Inflammatory macrophage treated with lipopolysaccharide for 1 hour (primary cell): Measurements from ENCODE around the gene COBLL1.

Experiments
- DNase-seq, 2 donors: peaks; one replicate each; pipeline ENCODE4 v3.0.0-alpha.2; 2020 to 2022

COBLL1 gene

DNA sequence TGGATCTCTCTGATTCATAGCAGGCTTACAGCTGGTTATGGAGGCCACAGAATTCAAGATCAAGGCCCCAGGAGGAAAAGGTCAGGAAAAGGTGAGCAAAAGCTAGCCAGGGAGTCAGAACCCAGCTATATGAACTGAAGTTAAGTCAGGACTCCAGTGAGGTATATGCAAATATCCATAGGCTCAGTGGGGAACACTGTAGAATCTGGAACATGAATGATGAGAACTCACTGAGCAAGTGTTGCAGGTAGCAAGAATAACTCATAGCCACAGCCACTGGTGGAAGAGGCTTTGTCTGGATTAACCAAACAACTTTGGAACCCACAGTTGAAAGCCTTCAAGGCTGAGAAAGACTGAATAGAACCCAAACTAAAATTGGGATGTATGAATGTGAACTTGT is 24.7 kb downstream of the COBLL1 start:
- no peak for DNase-seq

- DNase-seq = no peak
Measured at GRCh38 chr2:164816046-164816445, 25.6 kb downstream of the COBLL1 start.

DNA sequence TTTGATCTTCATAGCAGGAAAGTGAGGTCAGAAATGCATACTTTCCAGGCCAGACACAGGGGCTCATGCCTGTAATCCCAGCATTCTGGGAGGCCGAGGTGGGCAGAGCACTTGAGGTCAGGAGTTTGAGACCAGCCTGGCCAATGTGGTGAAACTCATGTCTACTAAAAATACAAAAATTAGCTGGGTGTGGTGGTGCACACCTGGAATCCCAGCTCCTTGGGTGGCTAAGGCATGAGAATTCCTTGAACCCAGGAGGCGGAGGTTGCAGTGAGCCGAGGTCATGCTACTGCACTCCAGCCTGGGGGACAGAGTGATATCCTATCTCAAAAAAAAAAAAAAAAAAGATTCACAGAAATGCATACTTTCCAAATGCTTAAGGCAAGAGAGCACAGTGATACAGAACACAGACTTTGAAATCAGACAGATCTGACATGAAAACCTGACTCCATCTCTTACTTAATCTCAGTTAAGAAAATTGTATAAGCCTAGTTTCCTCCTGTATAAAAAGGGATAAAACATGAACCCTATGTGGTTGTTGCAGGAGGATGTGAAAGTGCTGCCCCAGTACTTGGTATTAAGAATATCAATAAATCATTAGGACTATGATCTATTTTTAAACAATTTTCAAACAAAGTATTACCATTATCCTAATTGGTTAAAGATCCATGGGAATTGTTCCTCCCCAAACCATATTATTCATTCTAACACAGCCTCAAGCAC is 26.4 kb downstream of the COBLL1 start:
- no peak for DNase-seq

- no peak for DNase-seq
Measured at GRCh38 chr2:164813535-164813934, 28.1 kb downstream of the COBLL1 start.

DNA sequence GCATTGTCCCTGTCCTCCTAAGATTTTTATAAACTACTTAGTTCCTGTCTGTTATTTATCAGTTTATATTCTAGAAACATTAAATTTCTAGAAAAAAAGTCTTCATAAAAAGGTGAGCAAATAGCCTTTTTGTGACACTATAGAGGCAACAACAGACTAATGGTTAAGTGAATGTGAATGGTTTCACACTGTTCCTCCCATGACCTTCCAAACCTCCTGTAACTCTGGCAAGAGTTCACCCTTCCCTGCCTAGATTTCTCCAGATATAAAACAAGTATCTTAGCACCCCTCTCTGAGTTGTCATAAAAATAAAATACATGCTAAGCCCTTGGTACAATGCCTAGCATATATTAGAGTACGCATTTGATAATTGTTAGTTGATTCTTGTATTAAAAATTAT is 29.2 kb downstream of the COBLL1 start:
- DNase-seq = no peak

GRCh38 chr2:164811819-164812218 is 29.8 kb downstream of the COBLL1 start:
- DNase-seq = no peak

GRCh38 chr2:164810843-164811242 is 30.8 kb downstream of the COBLL1 start:
- DNase-seq = peak; percentile 67 to 69

DNA sequence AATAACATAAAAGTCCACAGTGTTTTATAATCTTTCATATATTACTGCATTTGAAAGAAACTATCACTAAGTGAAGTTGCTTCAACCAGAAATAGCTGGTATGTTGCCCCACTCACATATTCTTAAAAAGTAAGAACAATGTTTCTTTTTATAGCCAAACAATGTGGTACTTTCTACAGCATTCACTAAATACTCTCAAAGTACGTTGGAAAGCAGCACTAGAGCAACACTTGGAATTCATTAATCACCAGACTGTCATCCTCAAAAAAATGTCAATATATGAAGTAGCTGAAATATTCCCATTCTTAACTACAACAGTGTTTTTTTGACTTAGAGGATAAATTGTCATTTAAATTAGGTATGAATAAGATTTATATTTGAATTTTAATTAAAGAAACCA is 32.8 kb downstream of the COBLL1 start:
- no peak for DNase-seq

DNA sequence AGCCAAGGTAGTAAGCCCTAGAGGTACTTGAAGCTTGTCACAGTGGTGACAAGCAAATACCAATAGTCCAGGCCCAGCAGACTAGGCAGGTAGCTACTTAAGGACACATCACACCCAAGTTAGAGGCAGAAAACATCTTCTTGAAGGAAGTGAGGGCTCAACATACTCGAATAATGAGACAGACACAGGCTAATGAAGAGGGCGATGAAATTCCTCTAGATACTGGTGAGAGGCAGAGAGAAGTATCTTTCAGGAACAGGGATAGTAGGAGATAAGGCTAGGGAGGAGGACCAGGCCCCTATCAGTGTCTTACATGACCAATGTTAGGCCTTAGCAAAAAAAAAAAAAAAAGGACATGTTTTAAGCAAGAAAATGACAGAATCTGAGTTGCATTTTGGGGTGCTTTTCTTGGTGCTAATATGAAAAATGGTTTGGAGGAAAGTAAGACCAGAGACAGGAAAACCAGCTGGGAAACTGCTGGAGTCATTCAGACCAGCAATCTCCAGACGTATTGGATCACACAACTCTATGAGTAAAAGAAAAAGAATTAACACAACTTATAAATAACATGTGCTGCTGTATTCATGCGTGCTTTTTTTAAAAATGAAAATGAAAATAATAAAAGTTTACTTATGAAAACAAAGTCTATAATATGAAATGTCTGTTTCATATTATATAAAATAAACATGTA is 37.7 kb downstream of the COBLL1 start:
- DNase-seq = no peak

DNA sequence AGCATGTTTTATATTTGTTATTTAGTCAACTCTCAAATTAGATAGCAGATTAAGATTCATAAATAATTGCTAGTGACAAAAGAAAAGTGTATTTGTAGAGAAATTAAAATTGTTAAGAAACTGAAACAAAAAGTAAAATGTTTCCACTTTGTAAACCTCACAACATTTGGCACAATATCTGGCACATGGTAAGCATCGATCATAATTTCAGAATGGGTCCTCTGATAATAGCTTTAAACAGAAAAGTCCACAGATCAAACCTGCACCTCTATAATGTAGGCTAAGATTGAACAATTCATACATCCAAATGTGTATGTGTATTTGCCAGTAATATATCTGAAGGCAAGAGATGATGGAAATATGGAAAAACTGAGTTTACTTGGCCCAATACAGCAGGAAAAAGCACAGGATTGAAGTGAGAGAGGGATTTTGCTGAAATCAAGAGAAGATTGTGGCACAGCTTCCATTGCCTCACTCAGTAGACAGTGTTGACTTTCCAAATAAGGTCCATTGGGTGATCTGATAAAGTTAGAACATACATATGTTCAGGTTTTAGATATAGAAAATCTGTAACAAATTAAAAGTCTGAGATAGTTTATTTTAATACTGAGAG is 39.4 kb downstream of the COBLL1 start:
- DNase-seq = no peak

DNA sequence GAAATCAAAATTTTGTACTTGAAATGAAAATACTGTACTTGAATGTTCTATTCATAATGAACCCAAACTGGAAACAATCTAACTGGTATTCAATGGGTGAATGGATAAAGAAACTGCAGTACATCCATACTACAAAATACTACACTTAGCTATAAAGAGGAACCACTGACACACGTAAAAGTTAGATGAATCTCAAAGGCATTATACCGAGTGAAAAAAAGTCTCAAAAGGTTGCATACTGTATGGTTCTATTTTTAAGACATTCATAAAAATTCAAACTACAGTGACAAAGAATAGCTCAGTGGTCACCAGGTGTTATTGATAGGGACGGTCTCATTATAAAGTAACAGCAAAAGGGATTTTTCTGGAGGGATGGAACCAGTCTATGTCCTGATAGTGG is 41.1 kb downstream of the COBLL1 start:
- DNase-seq = no peak

DNA sequence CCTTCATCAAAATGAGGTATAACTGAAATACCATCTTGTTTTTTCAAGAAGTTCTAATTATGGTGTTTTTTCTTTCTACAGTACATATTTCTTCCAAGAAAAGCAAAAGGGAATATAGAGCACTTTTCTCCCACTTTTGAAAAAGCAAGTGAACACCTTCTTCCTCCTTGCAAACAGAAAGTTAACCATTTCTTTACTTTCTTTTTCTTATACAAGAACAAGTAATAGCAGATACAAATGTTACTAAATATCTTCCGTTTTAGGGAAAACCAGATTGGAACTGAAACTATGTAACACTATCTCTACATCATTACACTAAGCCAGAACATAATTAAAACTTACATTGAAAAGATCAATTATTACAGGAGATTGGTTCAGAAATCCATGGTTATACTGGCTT is 44.0 kb downstream of the COBLL1 start:
- no peak for DNase-seq

GRCh38 chr2:164796999-164797398 is 44.6 kb downstream of the COBLL1 start:
- DNase-seq = no peak

DNA sequence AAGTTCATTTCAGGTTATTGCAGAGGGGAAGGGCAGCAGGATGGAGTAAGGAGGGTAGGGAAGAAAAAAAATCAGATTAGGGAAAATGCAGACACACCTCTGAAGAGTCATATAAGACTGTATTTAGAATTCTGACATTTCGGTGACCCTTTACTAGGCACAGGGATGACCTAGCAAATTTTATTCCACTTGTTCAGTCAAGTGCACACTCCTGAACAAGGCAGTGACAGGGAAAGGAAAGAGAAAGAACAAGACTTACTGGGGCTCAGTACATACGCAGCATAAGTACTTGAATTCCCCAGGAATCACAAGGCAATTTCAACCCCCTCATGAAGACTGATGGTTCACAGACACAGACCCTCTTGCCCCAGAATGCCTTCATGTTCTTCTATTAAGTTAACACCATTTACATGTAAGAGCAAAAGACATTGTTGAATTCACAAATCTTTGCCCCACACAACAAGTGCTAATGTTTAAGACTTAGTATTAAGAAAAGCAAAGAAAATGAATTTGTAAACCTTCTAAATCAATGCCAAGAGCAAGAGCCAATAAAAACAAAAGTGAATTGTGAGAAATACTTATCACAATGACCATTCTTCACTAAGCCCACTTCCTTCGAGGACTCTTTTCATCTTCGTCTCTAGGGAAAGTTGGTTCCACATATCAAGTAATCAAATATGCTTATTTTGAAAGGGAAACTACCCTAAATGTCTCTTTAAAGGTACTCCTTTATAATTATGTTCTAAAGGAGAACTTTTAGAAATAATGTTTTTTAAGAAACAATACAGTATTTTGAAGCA is 47.0 kb downstream of the COBLL1 start:
- no peak for DNase-seq

- no peak for DNase-seq
Measured at GRCh38 chr2:164794016-164794415, 47.6 kb downstream of the COBLL1 start.

- no peak for DNase-seq
Measured at GRCh38 chr2:164793529-164793928, 48.1 kb downstream of the COBLL1 start.

DNA sequence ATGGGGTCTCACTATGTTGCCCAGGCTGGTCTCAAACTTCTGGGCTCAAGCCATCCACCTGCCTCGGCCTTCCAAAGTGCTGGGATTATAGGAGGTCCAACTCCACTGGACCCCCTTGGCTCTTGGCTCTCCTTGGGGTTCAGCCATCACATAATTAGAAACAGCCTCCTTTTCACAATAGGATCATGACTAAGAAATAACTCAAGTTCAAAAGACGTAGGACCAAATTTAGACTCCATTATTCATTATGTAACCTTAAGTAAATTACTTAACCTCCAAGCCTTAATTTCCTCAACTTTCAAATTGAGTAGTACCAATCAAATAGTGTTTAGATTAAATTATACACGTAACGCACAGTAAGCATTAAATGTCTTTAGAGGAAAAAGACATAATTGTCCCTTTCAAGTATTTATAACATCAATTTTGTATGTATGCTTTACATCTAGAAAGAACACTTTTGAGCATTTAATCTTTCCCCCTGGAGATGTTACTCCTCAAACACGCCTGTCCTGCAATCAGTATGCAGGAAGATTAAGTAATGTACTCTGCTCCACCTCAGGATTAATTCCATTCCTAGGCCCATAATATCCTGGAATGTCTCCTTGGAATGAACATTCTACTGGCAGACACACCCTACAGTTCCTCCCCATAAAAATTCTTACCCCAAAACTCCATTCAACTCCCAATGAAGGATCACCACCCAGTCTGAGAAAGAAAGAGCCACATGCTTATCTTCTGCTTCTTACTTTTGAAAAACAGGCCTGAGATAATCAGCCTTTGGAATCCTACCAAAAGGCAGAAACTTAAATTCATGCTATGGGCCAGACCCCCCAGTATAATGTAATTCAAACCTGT is 49.1 kb downstream of the COBLL1 start:
- DNase-seq = no peak

DNA sequence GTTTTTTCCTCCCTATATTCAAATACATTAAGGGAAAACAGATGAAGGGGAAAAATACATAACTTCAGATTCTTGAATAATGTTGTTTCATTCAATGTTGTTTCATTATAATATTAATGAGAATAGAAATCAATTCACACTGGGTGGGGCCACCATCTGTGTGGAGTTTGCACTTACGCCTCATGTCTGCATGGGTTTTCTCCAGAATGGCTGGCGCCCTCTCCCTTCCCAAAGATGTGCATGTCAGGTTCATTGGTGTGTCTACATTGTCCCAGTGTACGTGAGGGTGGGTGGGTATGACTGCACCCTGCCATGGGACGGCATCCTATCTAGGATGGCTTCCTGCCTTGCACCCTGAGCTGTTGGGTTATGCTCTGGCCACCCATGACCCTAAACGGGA is 51.7 kb downstream of the COBLL1 start:
- no peak for DNase-seq

DNA sequence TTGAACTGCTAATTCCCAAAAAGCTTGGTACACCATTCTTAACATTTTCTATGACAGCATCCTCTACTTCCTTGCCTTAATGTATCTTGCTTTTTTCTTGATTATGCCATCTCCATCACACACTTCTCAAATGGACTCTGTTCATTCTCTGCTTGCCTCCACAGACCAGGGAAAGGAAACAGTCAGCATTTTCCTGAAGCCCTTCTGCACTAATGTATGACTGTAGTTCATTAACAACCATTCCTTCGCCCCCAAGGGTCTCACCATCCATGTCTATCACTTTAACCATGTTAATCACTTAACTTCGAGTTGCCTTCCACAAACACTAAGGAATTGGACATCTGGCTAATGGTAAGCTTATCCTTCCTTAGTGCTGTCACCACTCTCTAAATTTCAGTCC is 54.8 kb downstream of the COBLL1 start:
- no peak for DNase-seq

DNA sequence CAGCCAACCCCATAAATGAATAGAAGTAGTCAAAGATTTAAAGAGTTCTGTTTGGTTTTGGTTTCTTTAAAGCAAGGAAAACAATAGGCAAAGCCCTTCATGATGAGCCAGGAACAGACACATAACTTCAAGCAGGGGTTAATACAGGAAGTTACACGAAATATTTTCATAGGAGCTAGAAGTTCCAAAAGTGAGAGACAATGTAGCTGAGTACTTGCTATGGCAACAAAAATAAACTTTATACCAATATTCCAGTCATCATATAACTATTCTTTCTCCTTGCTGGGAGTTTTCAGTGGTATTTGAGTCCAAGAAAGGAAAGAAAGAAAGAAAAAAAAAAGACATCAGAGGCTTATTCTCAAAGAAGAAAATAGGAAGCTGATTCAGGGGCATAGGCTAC is 56.2 kb downstream of the COBLL1 start:
- no peak for DNase-seq

DNA sequence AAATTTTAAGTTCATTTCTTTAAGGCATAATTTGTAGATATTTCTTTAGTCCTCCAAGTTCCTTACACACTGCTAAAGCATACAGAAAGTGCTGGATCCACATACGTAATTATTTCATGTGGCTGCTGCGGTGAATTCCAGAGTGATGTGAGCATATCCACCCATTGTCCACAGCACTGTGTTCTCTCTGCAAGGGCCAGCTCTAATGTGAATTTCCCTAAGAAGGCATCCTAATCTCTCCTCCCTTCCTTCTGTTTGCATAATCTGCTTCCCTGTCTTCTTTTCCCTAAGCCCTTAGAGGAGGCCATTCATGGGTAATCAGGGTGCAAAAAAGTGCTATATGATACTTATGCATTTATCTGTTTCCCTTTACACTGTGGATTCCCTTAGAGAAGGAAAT is 57.2 kb downstream of the COBLL1 start:
- no peak for DNase-seq

DNA sequence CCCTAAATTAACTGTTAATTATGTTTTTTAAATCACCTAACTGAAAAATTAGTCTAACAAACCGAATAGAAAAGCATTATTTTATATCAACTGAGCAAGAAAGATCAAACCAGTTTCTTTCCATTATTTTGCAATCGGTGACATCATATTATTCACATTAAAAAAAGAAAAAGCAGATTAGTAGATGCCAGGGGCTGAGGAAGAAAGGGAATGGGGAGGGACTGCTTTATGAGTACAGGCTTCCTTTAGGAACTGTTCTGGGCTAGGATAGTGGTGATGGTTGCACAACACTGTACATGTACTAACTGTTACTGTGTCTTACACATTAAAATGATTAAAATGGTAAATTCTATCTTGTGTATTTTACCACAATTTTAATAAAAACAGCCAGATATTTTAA is 59.3 kb downstream of the COBLL1 start:
- peak in 1 of 2 donors; percentile 20 for DNase-seq

GRCh38 chr2:164781394-164781793 is 60.2 kb downstream of the COBLL1 start:
- DNase-seq = no peak
